Ishikawa (cell line): ENCODE data around the gene SRGAP1.

ENCODE experiments used
- CEBPB ChIP-seq: IDR thresholded peaks from 2 replicates; pipeline ENCODE4 v1.6.1; 2012
- CREB1 ChIP-seq: IDR thresholded peaks from 2 replicates; pipeline ENCODE4 v1.6.1; 2012; ENCODE audit warnings: low read depth
- EGR1 ChIP-seq: IDR thresholded peaks from 2 replicates; pipeline ENCODE4 v1.6.1; 2012
- EP300 ChIP-seq: IDR thresholded peaks from 2 replicates; pipeline ENCODE4 v1.6.1; 2012; ENCODE audit warnings: borderline replicate concordance
- FOXM1 ChIP-seq: IDR thresholded peaks from 2 replicates; pipeline ENCODE4 v1.6.1; 2012; ENCODE audit warnings: low read depth, borderline replicate concordance
- NFIC ChIP-seq: IDR thresholded peaks from 2 replicates; pipeline ENCODE4 v1.6.1; 2012
- RAD21 ChIP-seq: IDR thresholded peaks from 2 replicates; pipeline ENCODE4 v1.6.1; 2012; ENCODE audit warnings: low read depth
- REST ChIP-seq: IDR thresholded peaks from 2 replicates; pipeline ENCODE4 v1.6.1; 2012; ENCODE audit warnings: low read depth, mild to moderate bottlenecking
- TAF1 ChIP-seq: IDR thresholded peaks from 2 replicates; pipeline ENCODE4 v1.6.1; 2012; ENCODE audit warnings: low read depth, mild to moderate bottlenecking
- TCF12 ChIP-seq: IDR thresholded peaks from 2 replicates; pipeline ENCODE4 v1.6.1; 2012; ENCODE audit warnings: low read depth
- TEAD4 ChIP-seq: IDR thresholded peaks from 2 replicates; pipeline ENCODE4 v1.6.1; 2012
- YY1 ChIP-seq: IDR thresholded peaks from 2 replicates; pipeline ENCODE4 v1.6.1; 2012; ENCODE audit warnings: low read depth
- ZBTB7A ChIP-seq: IDR thresholded peaks from 2 replicates; pipeline ENCODE4 v1.6.1; 2012; ENCODE audit warnings: low read depth
- TF ChIP-seq, protein P1 (sequence below): IDR thresholded peaks from 2 replicates; pipeline ENCODE4 v1.6.1; 2012
- TF ChIP-seq, protein P2 (sequence below): IDR thresholded peaks from 2 replicates; pipeline ENCODE4 v1.6.1; 2012

SRGAP1 gene

GRCh38 chr12:64082866-64083268 is 238.4 kb downstream of the SRGAP1 start:
- TF ChIP-seq EGR1, result no peak
- no peak for TF ChIP-seq CEBPB
- TF ChIP-seq FOXM1, result no peak
- TF ChIP-seq TEAD4, result no peak
- TF ChIP-seq NFIC, result no peak
- no peak for TF ChIP-seq EP300
- TF ChIP-seq CREB1, result no peak
- no peak for TF ChIP-seq TCF12
- no peak for TF ChIP-seq TAF1
- TF ChIP-seq YY1, result no peak
- no peak for TF ChIP-seq ZBTB7A
- TF ChIP-seq, protein P1, sequence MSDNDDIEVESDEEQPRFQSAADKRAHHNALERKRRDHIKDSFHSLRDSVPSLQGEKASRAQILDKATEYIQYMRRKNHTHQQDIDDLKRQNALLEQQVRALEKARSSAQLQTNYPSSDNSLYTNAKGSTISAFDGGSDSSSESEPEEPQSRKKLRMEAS, result no peak

- TF ChIP-seq CREB1 (0 out of 2 replicates have a peak, but pooled peaks have one; percentile 25), TEAD4 (0 out of 2 replicates have a peak, but pooled peaks have one; percentile 43), CEBPB (peak; percentile 92), EP300 (peak; percentile 46; the same call in 1 of the 2 replicates), FOXM1 (no peak), REST (no peak), RAD21 (0 out of 2 replicates have a peak, but pooled peaks have one; percentile 2), ZBTB7A (no peak), NFIC (peak; percentile 88), TCF12 (peak; percentile 51; the same call in 1 of the 2 replicates)
- TF ChIP-seq, protein P1, result peak; percentile 76
- TF ChIP-seq, protein P2, sequence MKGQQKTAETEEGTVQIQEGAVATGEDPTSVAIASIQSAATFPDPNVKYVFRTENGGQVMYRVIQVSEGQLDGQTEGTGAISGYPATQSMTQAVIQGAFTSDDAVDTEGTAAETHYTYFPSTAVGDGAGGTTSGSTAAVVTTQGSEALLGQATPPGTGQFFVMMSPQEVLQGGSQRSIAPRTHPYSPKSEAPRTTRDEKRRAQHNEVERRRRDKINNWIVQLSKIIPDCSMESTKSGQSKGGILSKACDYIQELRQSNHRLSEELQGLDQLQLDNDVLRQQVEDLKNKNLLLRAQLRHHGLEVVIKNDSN, result no peak
Observed at GRCh38 chr12:64083285-64084210, 239.0 kb downstream of the SRGAP1 start.

DNA sequence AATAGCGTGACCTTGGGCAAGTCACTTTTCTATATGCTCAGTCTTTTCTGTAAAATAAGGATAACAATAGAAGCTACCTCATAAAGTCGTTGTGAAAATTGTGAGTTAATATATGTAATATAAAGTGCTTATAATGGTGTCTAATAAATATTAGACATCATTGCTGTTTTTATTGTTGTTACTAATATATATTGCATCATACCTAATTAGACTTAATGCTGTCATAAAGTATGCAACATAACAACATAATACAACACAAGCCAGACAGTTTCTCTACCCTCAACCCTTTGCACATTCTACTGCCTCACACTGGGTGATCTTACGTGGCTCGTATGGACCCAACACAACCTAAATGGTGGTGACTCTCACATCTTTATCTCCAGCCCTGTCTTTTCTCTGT is 240.7 kb downstream of the SRGAP1 start:
- no peak for TF ChIP-seq TCF12
- no peak for TF ChIP-seq TEAD4
- TF ChIP-seq TAF1, result no peak
- no peak for TF ChIP-seq NFIC
- TF ChIP-seq YY1, result no peak
- no peak for TF ChIP-seq FOXM1
- TF ChIP-seq, protein P1, result no peak
- TF ChIP-seq CREB1, result no peak

GRCh38 chr12:64085996-64086395 is 241.5 kb downstream of the SRGAP1 start:
- TF ChIP-seq YY1 (no peak), EP300 (no peak), RAD21 (no peak), TEAD4 (no peak), TAF1 (no peak)
- TF ChIP-seq, protein P2, result no peak

DNA sequence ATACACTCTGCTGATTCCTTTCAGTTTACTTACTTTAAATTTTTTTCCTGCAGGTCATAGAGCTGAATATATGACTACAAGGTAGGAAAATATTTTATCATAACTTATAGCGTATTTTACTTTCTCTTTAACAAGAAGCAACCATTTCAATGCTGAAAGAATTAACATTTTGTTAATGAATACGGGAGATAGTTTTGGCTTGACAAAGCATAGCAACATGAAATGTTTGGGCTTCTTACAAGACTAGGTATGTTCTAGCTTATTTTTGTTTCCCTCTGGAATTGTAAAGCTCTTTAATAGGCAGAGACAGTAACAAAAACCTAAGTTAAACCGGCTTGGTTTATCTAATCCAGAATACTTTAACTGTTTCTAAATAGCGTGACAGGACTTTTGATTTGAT is 242.4 kb downstream of the SRGAP1 start:
- TF ChIP-seq, protein P2, result no peak
- TF ChIP-seq YY1, result no peak
- TF ChIP-seq EP300, result no peak
- no peak for TF ChIP-seq TCF12
- no peak for TF ChIP-seq ZBTB7A
- no peak for TF ChIP-seq TEAD4
- no peak for TF ChIP-seq REST
- TF ChIP-seq RAD21, result no peak
- no peak for TF ChIP-seq NFIC
- TF ChIP-seq, protein P1, result no peak
